ENCODE results near the gene MROH2A.

MROH2A gene

GRCh38 chr2:233814056-233814835 is 36.1 kb downstream of the MROH2A start:
- H3K27ac ChIP-seq: no peak overlapping the region
- ChIA-PET POLR2A (ENCODE audit: low non-redundant PET) (no interaction called here), CTCF (no interaction called here)
- peak; percentile 46 for DNase-seq (ENCODE audit: low spot score)
- TF ChIP-seq, protein P1, sequence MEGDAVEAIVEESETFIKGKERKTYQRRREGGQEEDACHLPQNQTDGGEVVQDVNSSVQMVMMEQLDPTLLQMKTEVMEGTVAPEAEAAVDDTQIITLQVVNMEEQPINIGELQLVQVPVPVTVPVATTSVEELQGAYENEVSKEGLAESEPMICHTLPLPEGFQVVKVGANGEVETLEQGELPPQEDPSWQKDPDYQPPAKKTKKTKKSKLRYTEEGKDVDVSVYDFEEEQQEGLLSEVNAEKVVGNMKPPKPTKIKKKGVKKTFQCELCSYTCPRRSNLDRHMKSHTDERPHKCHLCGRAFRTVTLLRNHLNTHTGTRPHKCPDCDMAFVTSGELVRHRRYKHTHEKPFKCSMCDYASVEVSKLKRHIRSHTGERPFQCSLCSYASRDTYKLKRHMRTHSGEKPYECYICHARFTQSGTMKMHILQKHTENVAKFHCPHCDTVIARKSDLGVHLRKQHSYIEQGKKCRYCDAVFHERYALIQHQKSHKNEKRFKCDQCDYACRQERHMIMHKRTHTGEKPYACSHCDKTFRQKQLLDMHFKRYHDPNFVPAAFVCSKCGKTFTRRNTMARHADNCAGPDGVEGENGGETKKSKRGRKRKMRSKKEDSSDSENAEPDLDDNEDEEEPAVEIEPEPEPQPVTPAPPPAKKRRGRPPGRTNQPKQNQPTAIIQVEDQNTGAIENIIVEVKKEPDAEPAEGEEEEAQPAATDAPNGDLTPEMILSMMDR (conservative IDR thresholded peaks at IDR 0.05; ENCODE audit: low read depth): no peak

GRCh38 chr2:233815861-233816260 is 37.7 kb downstream of the MROH2A start:
- CTCF ChIA-PET: no interaction called here
- POLR2A ChIA-PET (ENCODE audit: low non-redundant PET): no interaction called here
- TF ChIP-seq, protein P1 (conservative IDR thresholded peaks at IDR 0.05; ENCODE audit: low read depth): no peak
- H3K27ac ChIP-seq: no peak overlapping the region
- DNase-seq (ENCODE audit: low spot score): no peak

- no peak overlapping the region for H3K27ac ChIP-seq
- TF ChIP-seq, protein P1 (conservative IDR thresholded peaks at IDR 0.05; ENCODE audit: low read depth): no peak
- no peak for DNase-seq (ENCODE audit: low spot score)
- CTCF ChIA-PET: no interaction called here
- POLR2A ChIA-PET (ENCODE audit: low non-redundant PET): no interaction called here
Measured at GRCh38 chr2:233816334-233816733, 38.2 kb downstream of the MROH2A start.

DNA sequence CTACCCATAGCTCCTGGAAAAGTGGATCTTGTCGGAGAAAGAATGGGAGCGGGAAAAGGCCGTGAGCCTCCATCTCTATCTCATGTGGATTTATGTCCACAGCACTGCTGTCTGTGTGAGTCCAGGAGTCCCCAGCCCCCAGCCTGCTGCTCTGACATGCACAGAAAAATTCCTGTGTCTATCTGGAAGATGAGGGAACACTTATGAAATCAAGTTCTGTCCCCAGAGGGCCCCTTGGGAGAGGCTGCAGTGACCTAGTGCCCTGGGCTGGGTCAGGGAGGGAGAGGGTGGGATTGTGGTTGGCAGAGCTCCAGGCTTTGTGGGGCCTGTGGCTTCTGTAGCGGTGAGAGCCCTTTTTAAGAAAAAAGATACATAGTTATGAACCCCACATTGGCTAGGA is 38.6 kb downstream of the MROH2A start:
- no peak for DNase-seq (ENCODE audit: low spot score)
- no peak overlapping the region for H3K27ac ChIP-seq
- ChIA-PET POLR2A (ENCODE audit: low non-redundant PET) (no interaction called here), CTCF (no interaction called here)
- TF ChIP-seq, protein P1 (conservative IDR thresholded peaks at IDR 0.05; ENCODE audit: low read depth): no peak

GRCh38 chr2:233817361-233817911 is 39.3 kb downstream of the MROH2A start:
- CTCF ChIA-PET: no interaction called here
- TF ChIP-seq, protein P1 (conservative IDR thresholded peaks at IDR 0.05; ENCODE audit: low read depth): no peak
- H3K27ac ChIP-seq: no peak overlapping the region
- POLR2A ChIA-PET (ENCODE audit: low non-redundant PET): no interaction called here
- DNase-seq (ENCODE audit: low spot score): no peak

DNA sequence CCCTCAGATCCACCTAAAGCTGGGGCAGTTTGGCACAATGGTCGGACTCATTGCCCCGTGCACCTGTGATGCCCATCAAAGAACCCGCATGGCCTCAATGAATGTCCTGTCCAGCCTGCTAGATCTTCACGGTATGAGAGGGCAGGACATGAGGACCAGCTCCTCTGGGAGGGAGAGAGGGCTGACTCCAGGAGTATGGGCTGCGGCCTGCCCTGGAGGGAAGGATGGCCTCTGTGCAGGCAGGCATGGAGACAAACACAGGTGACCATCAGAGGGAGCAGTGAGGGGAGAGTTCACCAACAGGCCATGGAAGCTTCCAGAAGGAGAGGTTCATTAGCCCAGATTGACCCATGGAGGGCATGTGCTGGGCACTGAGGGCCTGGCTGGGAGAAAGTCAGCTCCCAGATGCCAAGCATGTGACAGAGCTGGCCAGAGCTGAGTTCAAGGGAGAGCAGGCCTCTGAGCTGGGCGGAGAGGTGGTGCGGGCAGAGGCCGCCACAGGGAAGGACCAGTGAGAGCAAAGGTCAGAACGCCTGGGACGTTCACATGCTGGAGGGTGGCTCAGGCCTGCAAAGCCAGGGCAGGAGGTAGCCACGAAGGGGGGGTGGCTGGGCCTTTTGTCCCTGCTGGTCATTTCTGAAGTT is 40.0 kb downstream of the MROH2A start:
- no peak for DNase-seq (ENCODE audit: low spot score)
- TF ChIP-seq, protein P1 (conservative IDR thresholded peaks at IDR 0.05; ENCODE audit: low read depth): no peak
- POLR2A ChIA-PET (ENCODE audit: low non-redundant PET): no interaction called here
- CTCF ChIA-PET: no interaction called here
- H3K27ac ChIP-seq: no peak overlapping the region

Data from RWPE1 (cell line).